HCT116 (cell line): ENCODE data around the gene PGBD5. TPM values are rescaled to one million over a fixed set of nuclear protein-coding genes. Genes with fewer than 3 reads are reported as not detected.

Experiments used
- ATAC-seq: fragments of 200-7000 bp; cut with Tn5 transposase; 2 replicates; pipeline ENCODE4 v1.9.1; 2020; ENCODE audit warnings: mild to moderate bottlenecking, moderate library complexity
- BruUV-seq: library from RNA; stranded (reverse); fragments of 400-500 nt; replicated peaks from 2 replicates; lab custom pipeline; 2021; lab: Mats Ljungman, UMichigan
- CTCF ChIA-PET: fragments of 300-600 bp; sonication (Branson Sonifier 250); formaldehyde crosslinking; loops from one replicate; lab custom pipeline; 2021; ENCODE audit warnings: antibody characterized with exemption; lab: Charles Lee
- POLR2A ChIA-PET: fragments of 300-600, 350-600 bp; sonication (Branson Sonifier 250); formaldehyde crosslinking; loops from one replicate; lab custom pipeline; 2021; ENCODE audit warnings: antibody characterized with exemption; lab: Charles Lee
- RAD21 ChIA-PET, 2 experiments: fragments of 300-600 bp; sonication (Branson Sonifier 250); formaldehyde crosslinking; loops; one replicate each; lab custom pipeline; 2023; ENCODE audit warnings: low total read pairs in 2 of 2; ENCODE audit not compliant: uncharacterized antibody in 2 of 2, unreplicated experiment in 2 of 2, low non-redundant PET in 1 of 2; lab: Charles Lee
- DNase-seq: peaks from one replicate; pipeline ENCODE4 v3.0.0-alpha.2; 2010; ENCODE audit warnings: low read depth, low spot score
- H2AFZ ChIP-seq: fragments of 200-600 bp; shearing (Covaris generic), sonication (generic); 2 replicates; pipeline ENCODE4 v1.6.1; 2017; ENCODE audit warnings: low read depth, mixed run types, mixed read lengths, antibody characterized with exemption, low read length; ENCODE audit not compliant: poor library complexity, severe bottlenecking
- H3K27ac ChIP-seq: 2 replicates; pipeline ENCODE4 v1.5.1; 2012; ENCODE audit warnings: low read depth, low read length
- H3K27me3 ChIP-seq: fragments of 200-600 bp; sonication (generic); 2 replicates; pipeline ENCODE4 v1.6.1; 2016; ENCODE audit warnings: mixed run types, low read length, mixed read lengths; ENCODE audit not compliant: insufficient read depth
- H3K36me3 ChIP-seq, 2 experiments: fragments of 200-500 bp in 1 of 2; fragments of 200-600 bp in 1 of 2; sonication (Bioruptor generic) in 1 of 2; sonication (generic) in 1 of 2; 2 replicates each; pipeline versions ENCODE4 v1.5.1 to v1.6.1; 2014 to 2016; ENCODE audit warnings: low read length in 2 of 2, inconsistent platforms in 1 of 2, mixed read lengths in 1 of 2, mixed run types in 1 of 2; ENCODE audit not compliant: insufficient read depth in 2 of 2, control insufficient read depth in 1 of 2
- H3K4me1 ChIP-seq, 2 experiments: fragments of 200-600 bp in 1 of 2; sonication (generic) in 1 of 2; 2 replicates each; pipeline versions ENCODE4 v1.5.1 to v1.6.1; 2012 to 2017; ENCODE audit warnings: low read length in 2 of 2, inconsistent platforms in 1 of 2, mild to moderate bottlenecking in 1 of 2, mixed read lengths in 1 of 2, mixed run types in 1 of 2, moderate library complexity in 1 of 2; ENCODE audit not compliant: insufficient read depth in 2 of 2, control insufficient read depth in 1 of 2
- H3K4me2 ChIP-seq: fragments of 200-600 bp; sonication (generic); 2 replicates; pipeline ENCODE4 v1.6.1; 2017; ENCODE audit warnings: mixed run types, low read length, mixed read lengths
- H3K4me3 ChIP-seq, 2 experiments: fragments of 200-600 bp in 1 of 2; sonication (generic) in 1 of 2; replicated peaks in 1 of 2; 2 replicates each; pipeline ENCODE4 v1.5.1; 2011 to 2016; ENCODE audit warnings: low read length in 2 of 2, control low read depth in 1 of 2, low read depth in 1 of 2, mild to moderate bottlenecking in 1 of 2, mixed read lengths in 1 of 2, mixed run types in 1 of 2
- H3K79me2 ChIP-seq: fragments of 200-600 bp; sonication (generic); 2 replicates; pipeline ENCODE4 v1.6.1; 2017; ENCODE audit warnings: mild to moderate bottlenecking, mixed run types, low read length, moderate library complexity, mixed read lengths; ENCODE audit not compliant: insufficient read depth
- H3K9ac ChIP-seq: fragments of 200-600 bp; sonication (generic); 2 replicates; pipeline ENCODE4 v1.6.1; 2016; ENCODE audit warnings: low read length, mixed read lengths
- H3K9me2 ChIP-seq: fragments of 200-600 bp; sonication (generic), shearing (Covaris generic); 2 replicates; pipeline ENCODE4 v1.6.1; 2017; ENCODE audit warnings: mixed run types, mild to moderate bottlenecking, moderate library complexity; ENCODE audit not compliant: insufficient read depth
- H3K9me3 ChIP-seq, 2 experiments: fragments of 200-500 bp in 1 of 2; fragments of 200-600 bp in 1 of 2; sonication (Bioruptor generic) in 1 of 2; sonication (generic) in 1 of 2; 2 replicates each; pipeline ENCODE4 v1.6.1; 2014 to 2017; ENCODE audit warnings: low read length in 2 of 2, mixed read lengths in 2 of 2, inconsistent platforms in 1 of 2, low read depth in 1 of 2, mild to moderate bottlenecking in 1 of 2, mixed run types in 1 of 2, moderate library complexity in 1 of 2; ENCODE audit not compliant: control insufficient read depth in 1 of 2, insufficient read depth in 1 of 2
- H4K20me1 ChIP-seq: fragments of 200-600 bp; sonication (generic), shearing (Covaris generic); 2 replicates; pipeline ENCODE4 v1.6.1; 2017; ENCODE audit warnings: mixed run types, mild to moderate bottlenecking, moderate library complexity; ENCODE audit not compliant: insufficient read depth
- ATF3 ChIP-seq: IDR thresholded peaks from 2 replicates; pipeline ENCODE4 v1.6.1; 2012
- CBX3 ChIP-seq: IDR thresholded peaks from 2 replicates; pipeline ENCODE4 v1.6.1; 2012; ENCODE audit warnings: low read depth
- CEBPB ChIP-seq: IDR thresholded peaks from 2 replicates; pipeline ENCODE4 v1.6.1; 2012; ENCODE audit warnings: low read depth
- EGR1 ChIP-seq: IDR thresholded peaks from 2 replicates; pipeline ENCODE4 v1.6.1; 2012; ENCODE audit warnings: low read depth
- EZH2 ChIP-seq: fragments of 200-600 bp; sonication (generic); IDR thresholded peaks from 2 replicates; pipeline ENCODE4 v1.6.1; 2017; ENCODE audit warnings: antibody characterized with exemption, mixed run types
- EZH2phosphoT487 ChIP-seq: fragments of 200-600 bp; IDR thresholded peaks from 2 replicates; pipeline ENCODE4 v1.6.1; 2018; ENCODE audit warnings: antibody characterized with exemption, borderline replicate concordance
- FOSL1 ChIP-seq: IDR thresholded peaks from 2 replicates; pipeline ENCODE4 v1.6.1; 2012; ENCODE audit warnings: low read depth
- JUND ChIP-seq: IDR thresholded peaks from 2 replicates; pipeline ENCODE4 v1.6.1; 2012
- REST ChIP-seq: IDR thresholded peaks from 2 replicates; pipeline ENCODE4 v1.6.1; 2012; ENCODE audit warnings: low read depth
- SP1 ChIP-seq: IDR thresholded peaks from 2 replicates; pipeline ENCODE4 v1.6.1; 2012; ENCODE audit warnings: low read depth
- SRF ChIP-seq: IDR thresholded peaks from 2 replicates; pipeline ENCODE4 v1.6.1; 2012; ENCODE audit warnings: low read depth
- TCF7L2 ChIP-seq: IDR thresholded peaks from 2 replicates; pipeline ENCODE4 v1.7.0; 2011; ENCODE audit warnings: borderline replicate concordance, inconsistent platforms; ENCODE audit not compliant: insufficient read depth, insufficient read length; ENCODE audit errors: extremely low read depth
- YY1 ChIP-seq: IDR thresholded peaks from 2 replicates; pipeline ENCODE4 v1.6.1; 2011; ENCODE audit warnings: low read length, low read depth, moderate library complexity, mild to moderate bottlenecking; ENCODE audit not compliant: insufficient replicate concordance; ENCODE audit errors: extremely low read depth
- ZBTB33 ChIP-seq: IDR thresholded peaks from 2 replicates; pipeline ENCODE4 v1.6.1; 2011; ENCODE audit warnings: mild to moderate bottlenecking, low read length, moderate library complexity; ENCODE audit not compliant: insufficient replicate concordance; ENCODE audit errors: extremely low read depth
- ZFX ChIP-seq: fragments of 450-650 bp; IDR thresholded peaks from 2 replicates; pipeline ENCODE4 v1.6.1; 2017
- intact Hi-C: fragments of 100-400 bp; cut with micrococcal nuclease; formaldehyde crosslinking; loops from 2 replicates; pipeline ENCODE4 v1.10.0; 2022
- total RNA-seq: library from RNA; stranded (reverse); gene quantifications from one replicate; pipeline ENCODE4 v1.2.1, GENCODE V29; 2021; ENCODE audit not compliant: unreplicated experiment

PGBD5 gene
- total RNA-seq, 1 experiment from 2014 or later, result 0.27 TPM

- no peaks in the 10 kb centered on the region; the same call in 1 of the 2 replicates for H3K27me3 ChIP-seq
- H3K79me2 ChIP-seq, result no peaks in the 10 kb centered on the region
- H3K4me1 ChIP-seq, result no peaks in the 10 kb centered on the region
- H3K27ac ChIP-seq, result no peak overlapping the region
- H3K9me2 ChIP-seq, result no peaks in the 10 kb centered on the region
- H3K4me3 ChIP-seq, result no peak overlapping the region
- RAD21 ChIA-PET, result no interaction called here
- H3K9me3 ChIP-seq, result no peaks in the 10 kb centered on the region
- no peak overlapping the region for H3K9ac ChIP-seq
- H3K36me3 ChIP-seq, result no peaks in the 10 kb centered on the region
- no peaks in the 10 kb centered on the region for H4K20me1 ChIP-seq
- BruUV-seq, result no TSS peak
- H3K4me2 ChIP-seq, result no peak overlapping the region
- TF ChIP-seq ATF3 (no peak), TCF7L2 (no peak), ZFX (no peak), YY1 (no peak), SRF (no peak), EGR1 (no peak), FOSL1 (no peak), CBX3 (no peak), SP1 (no peak), EZH2 (no peak), ZBTB33 (no peak), CEBPB (no peak), JUND (no peak), EZH2phosphoT487 (no peak), REST (no peak)
- ATAC-seq (no peak), DNase-seq (no peak)
- POLR2A ChIA-PET, result no interaction called here
- CTCF ChIA-PET, result interaction anchor here (1.2 kb wide), 1 partner anchor 681 kb away, joined by 3 read pairs; no protein-coding TSS in a partner anchor
- no peak overlapping the region for H2AFZ ChIP-seq
- intact Hi-C loops, result no loop called here
These were observed 84.1 kb downstream of the PGBD5 start for GRCh38 chr1:230342019-230342418.
